Adipose tissue (tissue), 3 donors: ENCODE measurements around the gene RNF180. TPM values are rescaled to one million over a fixed set of nuclear protein-coding genes. Genes with fewer than 3 reads are reported as not detected.

Source experiments
- H3K27ac ChIP-seq: one replicate; pipeline ENCODE4 v1.5.1; 2013; ENCODE audit warnings: low read depth, low read length
- WGBS, 3 donors: extraction: QIAGEN DNeasy Blood & Tissue Kit; methylation state at CpG; one replicate each; pipeline ENCODE4 v1.1.7; 2013; 5-methylcytosine and 5-hydroxymethylcytosine counted together
- polyA plus RNA-seq, 3 donors: library from polyadenylated mRNA; stranded (reverse); fragments of 200-250 nt; gene quantifications; one replicate each; pipeline ENCODE4 v1.2.3, GENCODE V29; 2013
- donor health status: healthy with polysubstance abuse.
- donor health status: Bipolar disorder and iron deficiency.
- donor health status: healthy.

The RNF180 gene, protein sequence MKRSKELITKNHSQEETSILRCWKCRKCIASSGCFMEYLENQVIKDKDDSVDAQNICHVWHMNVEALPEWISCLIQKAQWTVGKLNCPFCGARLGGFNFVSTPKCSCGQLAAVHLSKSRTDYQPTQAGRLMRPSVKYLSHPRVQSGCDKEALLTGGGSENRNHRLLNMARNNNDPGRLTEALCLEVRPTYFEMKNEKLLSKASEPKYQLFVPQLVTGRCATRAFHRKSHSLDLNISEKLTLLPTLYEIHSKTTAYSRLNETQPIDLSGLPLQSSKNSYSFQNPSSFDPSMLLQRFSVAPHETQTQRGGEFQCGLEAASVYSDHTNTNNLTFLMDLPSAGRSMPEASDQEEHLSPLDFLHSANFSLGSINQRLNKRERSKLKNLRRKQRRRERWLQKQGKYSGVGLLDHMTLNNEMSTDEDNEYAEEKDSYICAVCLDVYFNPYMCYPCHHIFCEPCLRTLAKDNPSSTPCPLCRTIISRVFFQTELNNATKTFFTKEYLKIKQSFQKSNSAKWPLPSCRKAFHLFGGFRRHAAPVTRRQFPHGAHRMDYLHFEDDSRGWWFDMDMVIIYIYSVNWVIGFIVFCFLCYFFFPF
- 1 to 10 TPM in 2 of 3 donors, under 1 TPM in 1; 0.99 to 3.4 (median 2.5) TPM for polyA plus RNA-seq

DNA sequence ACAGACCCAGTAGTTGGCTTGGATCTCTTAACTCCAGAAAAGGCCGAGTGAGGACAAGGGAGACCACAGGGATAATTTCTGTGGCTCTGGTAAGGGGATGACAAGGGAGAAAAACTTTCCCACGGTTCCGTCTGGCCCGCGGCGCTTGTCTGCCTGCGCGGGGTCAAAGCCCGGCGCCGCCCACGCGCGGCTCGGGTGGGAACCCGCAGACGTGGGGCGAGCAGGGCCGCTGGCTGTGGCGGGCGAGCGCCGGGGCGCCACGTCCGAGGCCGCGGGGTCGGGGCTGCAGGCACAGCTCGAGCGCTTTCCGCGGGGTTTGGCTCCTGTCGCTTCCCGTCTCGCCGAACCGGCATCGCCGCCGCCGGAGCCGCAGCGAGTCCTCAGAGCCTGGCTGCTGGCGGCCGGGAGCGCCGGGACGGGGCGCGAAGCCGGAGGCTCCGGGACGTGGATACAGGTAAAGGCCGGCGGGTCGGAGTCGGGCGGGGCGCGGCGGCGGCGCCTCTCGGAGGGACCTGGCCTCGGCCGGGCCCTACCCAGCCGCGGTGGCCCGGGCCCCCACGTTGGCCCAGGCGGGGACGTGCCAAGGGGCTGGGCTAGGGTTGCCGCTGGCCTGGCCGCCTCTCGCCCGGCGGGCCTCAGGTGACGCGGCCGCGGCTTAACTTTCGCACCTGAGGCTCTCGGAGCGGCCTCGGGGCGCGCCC, at the start of gene RNF180:
RNF180 (plus strand) TSS at position 344 of the 701 bp plus-strand sequence. CDS start 34,965 bp downstream, outside the sequence.
- WGBS, 3 donors: 0 to 1% (median 1%) methylated on average over 84 to 88 of the region's 88 CpGs

DNA sequence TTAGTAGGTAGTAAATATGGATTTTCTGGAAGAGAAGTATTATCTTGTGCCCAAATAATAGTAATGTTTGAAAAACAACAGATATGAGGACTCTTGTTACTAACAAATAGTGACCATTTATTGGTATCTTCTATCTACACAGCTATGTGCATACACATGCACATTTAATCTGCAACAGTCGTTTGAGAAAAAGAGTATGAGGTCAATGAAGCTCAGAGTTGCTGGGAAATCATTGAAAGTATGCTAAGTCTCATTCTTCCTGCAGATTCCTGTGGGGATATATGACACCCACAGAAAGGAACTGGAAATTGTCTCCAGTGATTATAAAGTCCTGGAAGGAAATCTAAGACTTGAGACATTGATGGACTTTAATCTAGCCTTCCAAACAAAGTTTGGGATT, 40.1 kb upstream of the RNF180 start:
- 15 to 42% (median 29%) methylated on average over 1 of the region's 1 CpG for WGBS, 3 donors
- H3K27ac ChIP-seq: no peak overlapping the region

More for the DNA sequence above, at the start of gene RNF180:
- H3K27ac ChIP-seq: no peak within 1 kb of the TSS

DNA sequence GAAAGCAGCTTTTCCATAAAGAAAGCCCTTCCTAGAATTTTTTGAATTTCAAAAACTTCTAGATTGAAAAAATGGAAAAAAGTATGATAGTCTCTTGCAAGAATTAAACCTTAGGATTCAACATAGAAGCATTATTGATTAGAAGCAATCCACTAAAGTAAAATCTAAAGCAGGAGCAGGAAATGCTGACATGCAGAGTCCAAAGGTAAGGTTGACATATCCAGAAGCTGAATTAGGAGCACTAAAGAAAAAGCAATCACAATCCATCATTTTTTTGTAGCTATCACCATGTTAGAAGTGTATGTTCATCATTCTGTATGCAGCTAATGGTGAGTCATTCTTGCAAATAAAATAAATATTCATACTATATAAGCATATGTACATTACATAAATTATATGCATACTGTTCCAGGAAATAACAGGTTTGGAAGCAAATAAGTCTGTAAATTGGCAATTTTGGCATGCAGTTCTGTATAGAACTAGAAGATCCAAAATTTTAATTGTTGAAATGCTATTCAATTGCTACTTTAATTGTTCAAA, 39.4 kb upstream of the RNF180 start:
- H3K27ac ChIP-seq: no peak overlapping the region

DNA sequence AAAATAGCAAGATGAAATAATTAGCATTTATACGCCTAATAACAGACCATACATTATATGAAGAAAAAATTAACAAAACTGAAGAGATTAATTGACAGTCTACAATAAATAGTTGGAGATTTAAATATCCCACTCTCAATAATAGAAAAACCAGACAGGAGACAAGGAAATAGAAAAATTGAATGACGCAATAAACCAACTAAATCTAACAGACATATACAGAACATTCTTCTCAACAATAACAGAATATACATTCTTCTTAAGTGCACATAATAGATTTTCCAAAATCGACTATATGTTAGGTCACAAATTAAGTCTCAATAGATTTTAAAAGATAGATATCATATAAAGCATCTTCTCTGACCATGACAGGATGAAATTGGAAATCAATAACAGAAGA, 25.6 kb upstream of the RNF180 start:
- 83 to 85% (median 84%) methylated on average over 3 of the region's 3 CpGs for WGBS, 3 donors
- H3K27ac ChIP-seq: no peak overlapping the region

DNA sequence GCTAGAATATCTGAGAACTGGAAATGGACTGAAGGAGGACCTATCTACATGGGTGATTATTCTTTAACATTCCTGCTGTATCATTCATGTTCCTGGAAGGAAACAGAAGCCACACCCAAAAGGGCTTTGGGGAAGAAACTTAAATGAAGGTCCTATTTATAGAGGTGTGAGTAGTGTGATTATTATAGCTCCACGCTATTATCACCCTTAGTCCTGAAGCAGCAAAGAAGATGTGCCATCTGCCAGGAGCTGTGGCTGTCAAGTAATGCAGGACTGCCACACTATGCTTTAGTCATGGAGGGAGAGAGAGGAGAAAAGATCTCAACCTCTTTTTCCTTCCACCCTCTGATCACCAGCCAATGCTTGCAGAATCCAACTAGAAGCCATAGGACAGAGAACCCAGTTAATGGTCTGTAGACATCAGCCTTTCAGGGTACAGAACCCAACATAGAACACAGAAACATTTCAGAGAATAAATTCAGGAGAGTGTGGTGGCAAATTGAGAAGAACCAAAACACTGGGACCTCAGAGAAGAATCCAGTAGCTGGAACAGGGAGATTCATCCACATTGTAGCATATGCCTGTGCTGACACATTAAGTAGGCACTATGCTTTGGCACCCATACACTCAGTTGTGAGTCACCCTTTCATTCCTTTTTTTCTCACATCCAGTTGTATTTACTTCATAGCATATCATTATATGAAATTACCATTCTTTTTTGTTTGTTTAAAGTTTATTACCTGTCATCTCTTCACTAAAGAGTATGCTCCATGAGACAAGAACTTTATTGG, 21.0 kb upstream of the RNF180 start:
- no peak overlapping the region for H3K27ac ChIP-seq
- 38 to 68% (median 44%) methylated on average over 1 of the region's 1 CpG for WGBS, 3 donors

DNA sequence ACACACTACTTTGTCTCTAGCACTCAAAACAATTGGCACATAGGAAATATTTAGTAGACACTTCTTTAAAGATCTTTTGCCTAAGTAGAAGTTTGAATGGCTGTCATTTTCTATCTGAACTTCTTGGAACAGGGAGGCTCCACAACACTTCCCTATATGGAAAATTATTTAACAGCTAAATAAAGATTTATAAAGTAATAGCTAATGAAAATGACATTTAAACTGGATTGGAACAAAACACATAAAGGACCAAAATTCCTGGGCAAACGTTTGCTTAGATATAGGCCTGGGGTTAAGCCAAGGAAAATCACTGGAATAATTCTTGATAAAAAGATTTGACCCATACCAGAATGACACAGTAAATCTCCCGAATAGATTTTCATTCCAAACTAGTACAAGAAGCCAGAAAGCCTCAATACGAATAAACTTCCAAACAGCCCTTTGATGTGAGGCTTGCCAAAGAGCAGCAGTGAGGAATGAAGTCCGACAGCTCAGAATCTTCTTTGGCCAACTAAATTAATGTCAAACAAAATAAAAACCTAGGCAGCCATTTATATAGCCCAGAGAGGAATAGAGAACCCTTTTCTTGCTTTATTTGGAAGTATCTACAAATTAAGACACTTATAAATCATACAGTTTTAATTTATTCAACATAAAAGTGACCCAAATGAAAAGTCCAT, 20.3 kb upstream of the RNF180 start:
- no peak overlapping the region for H3K27ac ChIP-seq
- WGBS, 3 donors: 37 to 43% (median 42%) methylated on average over 4 of the region's 4 CpGs

DNA sequence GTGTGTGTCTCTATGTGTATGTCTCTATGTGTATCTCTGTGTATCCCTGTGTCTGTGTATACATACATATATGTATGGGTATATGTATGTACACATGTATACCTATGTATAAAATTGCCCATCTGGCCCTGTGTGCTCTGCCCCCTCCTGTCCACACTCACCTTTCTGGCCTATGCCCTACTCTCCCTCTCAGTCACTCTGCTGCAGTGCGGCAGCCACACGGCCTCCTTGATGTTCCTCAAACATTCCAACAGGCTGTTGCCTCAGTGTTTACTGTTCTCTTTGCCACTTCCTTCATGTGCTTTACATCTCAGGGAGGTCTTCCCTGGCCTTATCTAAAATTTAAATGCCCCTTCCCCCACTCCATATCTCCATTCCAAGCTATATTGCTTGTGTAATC, 18.3 kb upstream of the RNF180 start:
- H3K27ac ChIP-seq: no peak overlapping the region
- 68 to 90% (median 88%) methylated on average over 2 of the region's 2 CpGs for WGBS, 3 donors

DNA sequence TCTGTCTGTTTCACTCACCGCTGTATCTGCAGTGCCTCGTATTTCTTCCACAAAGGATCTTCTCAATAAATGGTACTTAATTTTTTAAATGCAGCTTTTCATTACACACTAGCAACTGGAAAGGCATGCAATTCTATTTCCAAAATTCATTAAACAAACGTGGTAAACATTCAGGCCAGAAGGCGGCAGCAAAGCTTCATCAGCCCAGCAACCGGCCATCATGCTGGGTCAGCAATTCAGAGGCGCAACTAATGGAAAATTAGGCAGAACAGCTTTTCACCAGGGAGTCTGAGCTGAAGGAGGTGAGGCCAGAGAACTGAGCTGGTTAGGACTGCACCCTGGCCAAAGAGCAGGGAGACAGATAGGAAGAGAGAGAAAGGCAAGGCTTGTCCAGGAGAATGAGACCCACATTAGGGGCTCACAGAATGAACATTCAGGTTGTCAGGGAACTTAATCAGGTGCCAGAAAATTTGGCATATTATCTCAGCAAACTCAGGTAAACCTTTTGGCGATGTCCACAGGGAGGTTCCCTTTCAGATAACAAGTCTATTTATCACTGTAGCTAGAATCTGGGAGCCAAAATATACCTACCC, 17.7 kb upstream of the RNF180 start:
- H3K27ac ChIP-seq: no peak overlapping the region
- 11 to 18% (median 17%) methylated on average over 7 of the region's 7 CpGs for WGBS, 3 donors

DNA sequence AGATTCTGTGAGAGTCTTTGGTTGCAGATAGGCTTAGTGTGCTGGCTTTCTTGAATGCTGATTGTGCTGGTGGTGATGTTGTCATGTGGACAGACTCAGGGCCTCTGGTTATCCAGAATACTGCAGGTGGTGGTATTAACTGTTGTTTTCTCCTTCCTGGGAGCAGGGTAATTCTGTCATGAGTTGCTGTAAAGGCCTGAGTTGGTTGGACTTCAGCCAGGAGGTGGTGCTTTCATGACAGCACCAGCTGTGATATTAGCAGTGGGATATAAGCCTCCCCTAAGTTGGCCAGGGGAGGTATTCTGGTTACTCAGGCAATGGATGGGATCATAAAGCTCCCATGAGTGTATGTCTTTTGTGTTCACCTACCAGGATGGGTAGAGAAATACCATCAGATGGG, 16.4 kb upstream of the RNF180 start:
- H3K27ac ChIP-seq: no peak overlapping the region

DNA sequence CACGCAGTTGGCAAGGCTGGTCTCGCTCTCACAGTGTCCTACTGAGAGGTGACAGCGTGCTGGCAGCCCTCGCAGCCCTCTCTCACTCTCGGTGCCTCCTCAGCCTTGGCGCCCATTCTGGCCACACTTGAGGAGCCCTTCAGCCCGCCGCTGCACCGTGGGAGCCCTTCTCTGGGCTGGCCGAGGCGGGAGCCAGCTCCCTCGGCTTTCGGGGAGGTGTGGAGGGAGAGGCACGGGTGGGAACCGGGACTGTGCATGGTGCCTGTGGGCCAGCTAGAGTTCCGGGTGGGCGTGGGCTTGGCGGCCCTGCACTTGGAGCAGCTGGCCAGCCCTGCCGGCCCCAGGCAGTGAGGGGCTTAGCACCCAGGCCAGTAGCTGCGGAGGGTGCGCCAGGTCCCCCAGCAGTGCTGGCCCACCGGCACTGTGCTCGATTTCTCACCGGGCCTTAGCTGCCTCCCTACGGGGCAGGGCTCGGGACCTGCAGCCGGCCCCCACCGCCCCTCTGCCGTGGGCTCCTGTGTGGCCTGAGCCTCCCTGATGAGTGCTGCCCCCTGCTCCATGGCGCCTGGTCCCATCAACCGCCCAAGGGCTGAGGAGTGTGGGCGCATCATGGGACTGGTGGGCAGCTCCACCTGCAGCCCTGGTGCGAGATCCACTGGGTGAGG, 15.7 kb upstream of the RNF180 start:
- no peak overlapping the region for H3K27ac ChIP-seq
- 95 to 97% (median 96%) methylated on average over 31 to 33 of the region's 33 CpGs for WGBS, 3 donors

DNA sequence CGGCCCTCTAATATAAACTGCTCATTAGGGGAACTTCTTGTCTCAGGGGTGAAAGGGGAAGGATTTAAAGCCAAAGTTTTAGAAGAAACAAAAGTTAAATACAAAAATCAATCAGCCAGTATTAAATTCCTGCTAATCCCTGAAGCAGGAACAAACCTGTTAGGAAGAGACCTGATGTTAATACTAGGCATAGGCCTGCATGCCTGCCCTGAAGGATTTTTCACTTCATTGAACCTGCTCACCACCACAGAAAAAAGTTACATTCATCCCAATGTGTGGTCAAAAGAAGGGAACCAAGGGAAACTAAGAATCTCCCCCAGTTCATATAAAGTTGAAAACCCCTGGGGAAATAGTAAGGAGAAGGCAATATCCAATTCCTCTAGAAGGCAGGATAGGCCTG, 9.4 kb upstream of the RNF180 start:
- H3K27ac ChIP-seq: no peak overlapping the region
- WGBS, 3 donors: 67 to 91% (median 82%) methylated on average over 1 of the region's 1 CpG

DNA sequence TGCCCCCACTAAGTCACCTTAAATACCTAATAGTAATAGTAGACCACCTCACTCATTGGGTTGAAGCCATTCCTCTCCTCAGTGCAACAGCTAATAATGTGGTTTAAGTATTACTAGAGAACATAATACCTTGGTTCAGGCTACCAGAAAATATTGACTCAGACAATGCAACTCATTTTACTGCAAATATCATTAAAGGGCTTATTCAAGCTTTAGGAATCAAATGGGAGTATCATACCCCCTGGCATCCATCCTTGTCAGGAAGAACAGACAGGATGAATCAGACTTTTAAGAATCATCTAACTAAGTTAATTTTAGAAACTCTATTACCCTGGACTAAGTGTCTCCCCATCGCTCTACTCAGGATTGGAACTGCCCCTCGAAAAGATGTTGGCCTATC, 6.8 kb upstream of the RNF180 start:
- H3K27ac ChIP-seq: no peak overlapping the region
- 92 to 100% (median 93%) methylated on average over 2 of the region's 2 CpGs for WGBS, 3 donors

DNA sequence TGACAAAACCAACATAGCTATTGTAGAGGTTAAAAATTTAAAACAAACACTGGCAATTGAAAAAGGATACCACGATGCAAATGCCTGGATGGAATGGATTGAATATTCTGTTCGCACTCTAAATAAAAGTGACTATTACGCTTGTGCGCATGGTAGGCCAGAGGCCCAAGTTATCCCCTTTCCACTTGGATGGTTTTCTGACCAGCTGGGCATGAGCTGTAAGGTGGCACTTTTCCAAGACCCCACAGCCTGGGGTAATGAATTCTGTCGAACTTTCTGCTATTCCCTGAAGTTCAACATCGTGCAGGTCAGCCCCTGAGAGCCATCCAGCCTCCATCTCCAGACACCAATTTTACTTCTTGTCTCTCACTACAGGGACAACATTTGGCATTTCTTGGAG, 5.4 kb upstream of the RNF180 start:
- WGBS, 3 donors: 92 to 94% (median 93%) methylated on average over 6 of the region's 6 CpGs
- no peak overlapping the region for H3K27ac ChIP-seq

DNA sequence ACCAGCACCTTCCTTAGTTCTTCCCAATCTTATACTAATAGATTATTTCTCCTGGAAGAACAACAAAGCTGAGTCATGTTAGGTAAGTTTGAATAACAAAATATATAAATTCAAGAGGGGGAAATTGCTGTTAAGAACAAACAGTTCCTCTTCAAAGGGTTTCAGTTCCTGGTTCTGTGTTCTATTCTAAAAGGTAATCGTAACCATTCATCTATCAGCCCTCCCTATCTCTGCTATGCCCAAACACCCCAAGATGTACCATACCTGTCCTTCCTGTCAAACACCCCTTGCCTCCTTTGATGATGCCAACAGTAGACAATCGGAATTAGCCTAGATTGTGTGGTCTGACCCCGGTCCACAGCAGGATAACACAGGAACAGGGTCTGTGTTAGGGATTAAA, 4.2 kb upstream of the RNF180 start:
- no peak overlapping the region for H3K27ac ChIP-seq
- 78 to 83% (median 81%) methylated on average over 3 of the region's 3 CpGs for WGBS, 3 donors

DNA sequence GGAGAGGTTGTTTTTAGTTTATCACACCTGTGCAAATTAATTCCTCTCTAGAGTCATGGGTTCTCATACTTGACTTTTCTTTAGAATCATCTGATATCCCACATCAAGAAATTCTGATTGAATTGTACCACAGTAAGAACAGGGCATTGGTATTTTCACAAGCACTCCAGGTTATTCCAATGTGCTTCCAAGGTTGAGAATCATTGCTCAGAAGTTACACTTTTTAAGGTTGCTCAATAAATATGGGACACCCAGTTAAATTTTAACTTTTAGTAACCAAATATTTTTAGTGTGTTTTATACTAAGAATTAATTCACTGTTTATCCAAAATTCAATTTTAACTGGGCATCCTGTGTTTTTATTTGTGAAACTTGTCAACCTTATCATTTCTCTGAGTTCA, 2.5 kb upstream of the RNF180 start:
- H3K27ac ChIP-seq: no peak overlapping the region

DNA sequence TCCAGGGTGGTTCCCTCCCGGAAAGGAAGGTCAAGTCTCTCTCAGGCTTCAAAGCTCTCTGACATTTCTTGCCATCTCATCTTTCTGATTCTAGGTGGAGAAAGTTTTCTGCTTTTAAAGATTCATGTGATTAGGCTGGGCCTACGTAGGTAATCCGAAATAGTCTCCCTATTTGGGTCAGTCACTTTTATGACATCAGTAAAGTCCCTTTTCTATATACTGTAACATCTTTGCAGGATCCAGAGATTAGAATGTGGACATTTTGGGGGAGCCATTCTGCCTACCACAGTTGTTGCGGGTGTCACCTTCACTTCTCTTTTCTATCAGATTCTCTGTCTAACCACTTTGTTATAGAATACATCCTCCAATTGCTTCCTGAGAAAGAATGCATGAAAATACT, 1.9 kb upstream of the RNF180 start:
- no peak overlapping the region for H3K27ac ChIP-seq
- WGBS, 3 donors: 88 to 97% (median 91%) methylated on average over 4 of the region's 4 CpGs

DNA sequence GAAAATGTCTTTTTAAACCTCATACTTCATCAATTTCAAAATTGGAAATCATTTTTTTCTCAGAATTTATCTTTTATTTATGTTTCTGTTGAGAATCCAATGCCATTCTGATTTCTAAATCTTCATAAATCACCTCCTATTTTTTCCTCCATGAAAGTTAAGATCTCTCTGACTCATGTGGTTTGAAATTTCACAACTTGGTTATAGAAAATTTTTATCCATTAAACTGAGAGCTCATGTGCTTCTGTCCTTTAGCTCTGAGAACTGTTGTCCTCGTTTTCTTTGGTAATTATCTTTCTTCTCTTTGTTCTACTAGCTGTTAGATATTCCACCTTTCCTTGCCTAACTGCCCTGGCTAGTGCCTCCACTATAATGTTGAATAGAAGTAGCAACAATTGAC, 1.5 kb upstream of the RNF180 start:
- H3K27ac ChIP-seq: no peak overlapping the region
- 70 to 80% (median 80%) methylated on average over 1 of the region's 1 CpG for WGBS, 3 donors
